ENCODE results near the gene PSG11.
A peak's percentile ranks its signal among the peaks of the same experiment; 100 is the strongest.
"Not testable (repeated sequence)": the region's sequence is repeated elsewhere in the genome, so short reads cannot be mapped to it uniquely, and the experiment has no call there.

The PSG11 gene

DNA sequence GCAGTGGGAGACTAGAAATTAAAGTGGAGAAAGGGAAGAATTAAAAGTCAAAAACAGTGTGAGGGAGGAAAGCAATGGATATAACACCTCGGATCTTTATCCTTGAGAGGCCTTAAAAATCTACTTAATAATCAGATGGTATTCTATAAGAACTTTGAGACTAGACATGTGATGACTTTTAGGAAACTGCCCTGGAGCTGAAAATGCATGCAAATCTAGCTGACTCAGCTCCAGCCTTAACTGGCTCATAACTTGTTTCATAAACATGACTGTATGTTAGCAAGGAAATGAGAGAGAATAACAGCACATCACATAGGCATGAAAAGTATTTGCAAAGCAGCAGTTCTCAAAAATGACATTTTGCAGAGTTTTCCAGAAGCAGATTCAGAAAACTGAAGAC lies 38.1 kb downstream of the PSG11 start:
- peak; percentile 100 for FAIRE-seq

DNA sequence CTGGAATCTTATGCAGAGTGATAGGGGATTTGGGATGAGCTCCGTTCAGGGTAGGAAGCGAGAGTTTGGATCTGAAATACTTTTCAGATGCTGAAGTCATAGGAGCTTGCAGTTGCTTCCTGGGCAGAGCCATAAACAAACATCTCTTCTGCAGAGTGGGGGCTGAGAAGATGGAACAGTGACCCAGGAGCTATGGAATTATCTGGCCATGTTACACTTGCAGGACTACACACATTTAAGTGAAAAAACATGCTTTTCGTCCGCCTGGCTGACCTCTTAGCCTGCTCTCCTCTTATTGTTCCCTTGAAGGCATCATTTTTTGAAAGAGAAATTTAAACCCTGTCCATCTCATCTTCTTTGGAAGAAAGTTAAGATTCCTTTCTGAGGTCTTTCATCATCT lies 40.7 kb downstream of the PSG11 start:
- FAIRE-seq, result no peak

DNA sequence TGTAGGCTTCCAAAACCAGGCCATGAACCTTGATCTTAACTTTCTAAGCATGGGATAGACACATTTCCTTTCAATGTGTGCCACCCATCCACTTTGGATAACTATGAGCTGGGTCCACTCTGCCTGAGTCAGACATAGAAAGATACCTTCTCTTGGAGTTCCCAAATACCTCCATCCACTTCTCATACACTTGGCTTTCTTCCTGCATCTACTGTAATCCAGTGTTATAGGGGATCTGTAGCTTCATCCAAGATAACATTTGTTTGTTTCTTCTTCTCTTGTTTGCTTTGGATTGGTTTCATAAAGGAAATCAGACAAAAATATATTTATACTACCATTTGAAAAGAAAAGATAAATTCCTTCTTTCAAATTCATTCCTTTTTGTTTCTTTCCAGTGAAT lies 44.2 kb downstream of the PSG11 start:
- not testable (repeated sequence) for FAIRE-seq

DNA sequence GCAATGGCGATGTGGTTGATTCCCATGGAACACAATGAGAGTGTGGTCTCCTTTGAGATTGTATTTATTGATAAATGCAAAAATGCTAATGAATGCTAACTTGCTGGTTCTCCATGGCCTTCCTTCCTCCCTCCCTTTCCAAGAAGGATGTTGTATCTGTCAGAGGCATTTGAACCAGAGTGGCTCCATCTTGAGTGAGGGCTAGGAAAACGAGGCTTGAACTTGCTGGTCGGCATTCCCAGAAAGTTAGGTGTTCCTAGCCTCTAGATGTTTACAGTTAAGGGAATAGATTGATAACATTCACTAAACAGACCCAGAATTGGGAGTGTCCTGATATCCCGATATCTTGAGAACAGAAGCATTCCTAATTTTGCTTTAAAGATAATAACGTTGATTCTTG lies 54.8 kb downstream of the PSG11 start:
- not testable (repeated sequence) for FAIRE-seq

DNA sequence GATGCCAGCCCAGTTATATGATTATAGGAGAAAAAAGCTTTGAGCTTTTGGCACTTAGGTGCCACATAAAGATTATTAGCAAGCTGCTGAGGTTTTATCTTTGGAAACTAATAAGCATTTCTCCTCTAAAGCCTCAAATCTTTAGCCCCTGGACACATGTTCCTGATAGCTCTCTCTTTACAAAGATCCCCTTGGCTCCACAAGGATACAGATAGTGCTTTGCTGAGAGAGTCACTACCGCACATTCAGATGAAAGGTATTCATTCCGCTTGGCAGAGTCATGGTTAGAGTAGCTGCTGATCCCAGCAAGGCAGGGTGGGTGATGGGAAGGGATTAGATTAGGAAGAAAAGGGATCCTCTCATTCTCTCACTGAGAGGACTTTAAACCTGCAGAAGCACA lies 61.1 kb downstream of the PSG11 start:
- FAIRE-seq, result no peak

DNA sequence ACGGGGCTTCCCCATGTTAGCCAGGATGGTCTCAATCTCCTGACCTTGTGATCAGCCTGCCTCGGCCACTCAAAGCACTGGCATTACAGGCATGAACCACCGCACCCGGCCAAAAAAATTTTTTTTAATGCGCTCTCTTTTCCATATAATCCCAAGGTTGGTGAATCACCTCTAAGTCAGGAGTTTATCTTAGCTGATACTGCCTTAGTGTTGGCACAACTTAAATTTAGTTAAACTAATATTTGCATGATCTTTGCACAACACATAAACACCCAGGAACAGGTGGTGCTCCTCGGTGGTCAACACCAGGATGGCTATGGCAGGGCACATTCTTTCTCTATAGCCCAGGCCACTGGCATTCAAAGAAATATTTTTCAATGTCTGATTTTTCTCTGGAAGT lies 65.2 kb downstream of the PSG11 start:
- no peak for FAIRE-seq

Data from G401.6 (cell line).